GM12873 (cell line): ENCODE results near the gene CERS6.

Experiments
- TF ChIP-seq, protein P1 (sequence below): IDR thresholded peaks from 2 replicates; pipeline ENCODE4 v1.5.1; 2012; ENCODE audit warnings: low read depth, mild to moderate bottlenecking, moderate library complexity, low read length, control low read depth; ENCODE audit not compliant: insufficient read depth; ENCODE audit errors: missing control alignments

Gene CERS6

DNA sequence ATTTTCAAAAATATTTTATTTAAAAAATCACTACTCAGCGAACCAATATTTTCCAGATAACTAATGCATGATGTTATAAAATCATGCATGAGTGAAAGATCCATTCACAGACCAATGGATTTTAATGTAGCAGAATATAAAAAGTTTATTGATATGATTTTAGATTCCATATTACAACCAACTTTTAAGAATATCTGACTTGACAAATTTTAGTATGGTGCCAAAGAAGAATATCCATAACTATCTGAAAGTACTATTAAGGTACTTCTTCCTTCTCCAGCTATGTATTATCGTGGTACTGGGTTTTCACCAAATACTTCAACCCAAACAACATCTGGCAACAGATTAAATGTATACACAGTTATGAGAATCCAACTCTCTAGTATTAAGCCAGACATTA, 246.5 kb downstream of the CERS6 start:
- TF ChIP-seq, protein P1, sequence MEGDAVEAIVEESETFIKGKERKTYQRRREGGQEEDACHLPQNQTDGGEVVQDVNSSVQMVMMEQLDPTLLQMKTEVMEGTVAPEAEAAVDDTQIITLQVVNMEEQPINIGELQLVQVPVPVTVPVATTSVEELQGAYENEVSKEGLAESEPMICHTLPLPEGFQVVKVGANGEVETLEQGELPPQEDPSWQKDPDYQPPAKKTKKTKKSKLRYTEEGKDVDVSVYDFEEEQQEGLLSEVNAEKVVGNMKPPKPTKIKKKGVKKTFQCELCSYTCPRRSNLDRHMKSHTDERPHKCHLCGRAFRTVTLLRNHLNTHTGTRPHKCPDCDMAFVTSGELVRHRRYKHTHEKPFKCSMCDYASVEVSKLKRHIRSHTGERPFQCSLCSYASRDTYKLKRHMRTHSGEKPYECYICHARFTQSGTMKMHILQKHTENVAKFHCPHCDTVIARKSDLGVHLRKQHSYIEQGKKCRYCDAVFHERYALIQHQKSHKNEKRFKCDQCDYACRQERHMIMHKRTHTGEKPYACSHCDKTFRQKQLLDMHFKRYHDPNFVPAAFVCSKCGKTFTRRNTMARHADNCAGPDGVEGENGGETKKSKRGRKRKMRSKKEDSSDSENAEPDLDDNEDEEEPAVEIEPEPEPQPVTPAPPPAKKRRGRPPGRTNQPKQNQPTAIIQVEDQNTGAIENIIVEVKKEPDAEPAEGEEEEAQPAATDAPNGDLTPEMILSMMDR = no peak

DNA sequence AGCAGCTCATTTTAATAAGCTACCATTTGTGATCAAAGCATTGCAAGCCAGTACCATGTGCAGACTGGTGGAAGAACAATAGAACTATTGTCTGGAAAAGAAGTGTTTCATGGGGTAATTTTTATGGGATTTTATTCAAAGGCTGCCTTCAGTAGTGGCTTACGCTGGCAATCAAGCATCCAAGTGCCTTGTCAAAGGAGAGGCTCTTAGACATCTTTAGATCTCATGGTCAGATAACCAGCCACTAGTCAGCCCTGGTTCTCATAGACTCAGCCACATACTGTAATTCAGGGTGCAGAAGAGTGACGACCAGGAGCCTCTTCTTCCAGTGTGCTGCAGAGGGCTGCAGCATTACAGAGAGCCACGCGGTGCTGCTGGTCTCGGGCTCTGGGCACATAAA, 247.9 kb downstream of the CERS6 start:
- TF ChIP-seq, protein P1 = no peak

DNA sequence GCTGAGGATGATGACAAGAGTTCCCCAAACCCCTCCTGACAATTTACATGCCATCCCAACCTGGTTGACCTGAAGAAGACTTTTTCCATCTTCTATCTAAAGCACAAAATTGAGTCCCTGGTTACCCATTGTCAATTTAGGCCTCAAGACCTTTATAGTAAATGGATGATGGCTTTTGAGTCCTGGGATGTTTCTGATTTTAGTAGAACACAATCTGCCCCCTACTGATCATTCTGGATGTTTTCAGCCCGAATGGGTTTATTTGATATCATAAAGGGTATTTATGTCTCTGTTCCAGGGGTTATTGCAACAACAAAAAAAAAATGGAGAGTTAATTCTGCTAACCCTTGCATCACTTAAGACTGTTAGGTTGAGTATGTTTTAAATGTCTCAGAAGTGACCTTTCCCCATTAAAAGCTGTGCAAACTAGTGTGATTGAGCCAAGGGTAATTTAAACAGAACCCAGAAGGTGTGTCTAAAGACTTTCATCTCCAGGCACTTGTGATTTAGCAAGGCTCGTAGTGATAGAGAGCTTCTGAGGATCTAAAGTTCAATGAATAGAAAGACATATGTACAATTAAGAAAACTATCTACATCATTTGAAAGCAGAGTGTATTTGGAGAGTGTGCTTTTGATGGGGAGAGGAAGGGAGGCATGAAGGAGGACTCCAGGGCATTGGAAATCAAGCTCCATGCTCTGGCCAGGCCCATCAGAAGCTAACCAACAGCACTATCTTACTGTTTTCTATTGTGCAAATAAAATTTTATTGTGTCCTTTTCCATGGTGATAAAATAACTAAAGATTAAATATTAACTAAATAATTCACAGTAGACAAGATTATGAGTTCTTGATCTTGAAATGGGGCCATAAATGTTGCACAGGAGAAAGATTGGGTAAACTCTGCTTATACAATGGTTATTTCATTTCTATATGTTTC, 249.7 kb downstream of the CERS6 start:
- TF ChIP-seq, protein P1 = peak; percentile 33

DNA sequence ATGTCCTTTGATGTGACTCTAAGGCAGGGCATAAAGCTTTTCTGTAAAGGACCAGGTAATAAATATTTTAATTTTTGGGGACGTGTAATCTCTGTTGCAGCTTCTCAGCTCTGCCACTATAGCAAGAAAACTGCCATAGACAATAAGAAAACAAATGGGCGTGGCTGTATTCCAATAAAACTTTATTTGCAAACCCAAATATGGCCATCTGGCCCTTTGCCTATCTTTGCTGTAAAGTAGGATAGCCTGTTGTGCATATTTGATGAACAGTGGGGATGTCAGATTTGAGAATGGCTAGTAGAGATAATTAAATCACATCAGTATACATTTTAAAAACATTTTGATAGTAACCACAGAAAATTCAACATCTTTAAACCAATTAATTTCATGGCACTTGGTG, 250.7 kb downstream of the CERS6 start:
- TF ChIP-seq, protein P1 = no peak

DNA sequence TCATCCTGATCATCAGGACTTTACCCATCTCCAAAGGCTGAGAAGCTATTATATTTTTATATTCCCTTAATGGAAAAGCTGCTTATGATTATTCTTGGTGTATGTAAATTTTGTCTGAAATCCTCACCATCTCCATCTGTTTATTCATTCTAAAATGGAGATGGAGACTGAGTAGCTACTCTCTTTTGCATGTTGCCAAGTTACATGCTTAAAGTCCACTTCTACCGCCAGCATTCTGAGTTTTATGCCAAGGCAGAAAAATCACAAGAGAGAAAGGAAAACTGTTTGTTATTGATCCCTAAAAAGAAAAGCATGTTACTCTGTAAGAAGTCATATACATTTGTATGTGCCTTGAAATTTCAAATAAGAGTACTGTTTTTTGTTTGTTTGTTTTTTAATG, 252.0 kb downstream of the CERS6 start:
- TF ChIP-seq, protein P1 = no peak

DNA sequence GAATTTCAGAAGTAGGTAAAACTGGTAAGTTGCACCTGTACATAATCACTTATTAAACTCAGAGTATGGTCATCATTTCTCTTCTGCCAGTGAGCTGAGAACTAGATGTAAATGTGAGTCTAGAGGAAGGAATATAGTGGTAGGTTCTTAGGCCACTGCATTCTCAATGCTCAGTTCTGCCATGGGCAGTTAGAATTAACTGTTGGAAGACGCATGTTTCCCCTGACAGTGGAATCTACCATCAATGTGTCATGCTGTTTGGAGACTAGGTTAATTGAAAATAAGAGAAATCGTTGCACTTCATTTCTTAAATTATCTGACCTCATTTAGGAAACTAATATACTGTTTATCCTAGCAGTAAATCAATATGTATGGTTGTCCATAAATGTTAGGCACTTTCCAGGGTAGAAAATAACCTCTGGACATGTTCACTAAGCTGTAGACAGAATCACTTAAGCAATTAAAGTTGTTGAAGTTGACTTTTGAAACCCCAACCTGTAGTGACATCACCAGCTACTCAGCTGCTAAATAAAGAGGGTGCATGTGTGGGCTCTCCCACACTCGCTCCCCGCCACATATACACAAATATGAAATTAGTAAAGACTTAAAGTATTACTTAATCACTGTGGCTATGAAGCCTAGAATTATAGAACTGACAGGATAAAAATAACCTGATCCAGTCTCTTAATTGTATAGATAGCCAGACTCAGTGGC, 254.8 kb downstream of the CERS6 start:
- TF ChIP-seq, protein P1 = no peak

DNA sequence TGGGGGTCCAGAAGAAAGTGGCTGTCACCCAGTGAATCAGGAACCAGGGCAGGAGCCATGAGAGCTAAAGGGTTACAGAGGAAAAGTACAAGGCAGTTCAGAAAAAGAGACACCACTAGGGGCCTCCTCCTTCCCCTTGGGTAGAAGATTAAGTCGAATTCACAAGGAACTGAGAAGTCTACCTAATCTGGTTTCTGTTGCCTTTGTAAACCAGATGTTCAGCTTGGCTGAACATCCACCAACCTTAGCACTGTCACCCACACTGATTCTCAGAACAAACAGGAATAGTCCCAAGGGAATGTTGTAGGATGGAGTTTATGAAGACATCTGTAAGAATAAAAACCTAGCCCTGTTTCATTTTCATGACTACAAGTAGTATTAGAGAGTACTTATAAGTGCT, 256.0 kb downstream of the CERS6 start:
- TF ChIP-seq, protein P1 = peak; percentile 72
